Gastrocnemius medialis (tissue), 4 donors: ENCODE results near the gene ZMYM4.

ENCODE experiments used
- CTCF ChIP-seq, 5 experiments: fragments of 450-650 bp in 3 of 5; fragments of 200-600 bp in 2 of 5; sonication (generic) in 2 of 5; IDR thresholded peaks in 4 of 5; conservative IDR thresholded peaks in 1 of 5; 1 replicate in 4 of 5; 2 replicates in 1 of 5; pipeline ENCODE4 v1.5.1; 2016 to 2019; ENCODE audit warnings: antibody characterized with exemption in 5 of 5, mild to moderate bottlenecking in 3 of 5, moderate library complexity in 3 of 5
- POLR2A ChIP-seq, 2 donors: fragments of 450-650 bp; IDR thresholded peaks; one replicate each; pipeline ENCODE4 v1.6.1; 2017; ENCODE audit warnings: antibody characterized with exemption in 2 of 2, mild to moderate bottlenecking in 2 of 2, moderate library complexity in 2 of 2

GRCh38 chr1:35369922-35370671 lies 101.6 kb downstream of the ZMYM4 start:
- TF ChIP-seq POLR2A (IDR thresholded peaks at IDR 0.05): no peak
- no peak for TF ChIP-seq CTCF (IDR thresholded peaks at IDR 0.05 in 4 of 5, conservative IDR thresholded peaks at IDR 0.05 in 1 of 5)
